ENCODE measurements around the gene FAM181A.

The FAM181A gene

DNA sequence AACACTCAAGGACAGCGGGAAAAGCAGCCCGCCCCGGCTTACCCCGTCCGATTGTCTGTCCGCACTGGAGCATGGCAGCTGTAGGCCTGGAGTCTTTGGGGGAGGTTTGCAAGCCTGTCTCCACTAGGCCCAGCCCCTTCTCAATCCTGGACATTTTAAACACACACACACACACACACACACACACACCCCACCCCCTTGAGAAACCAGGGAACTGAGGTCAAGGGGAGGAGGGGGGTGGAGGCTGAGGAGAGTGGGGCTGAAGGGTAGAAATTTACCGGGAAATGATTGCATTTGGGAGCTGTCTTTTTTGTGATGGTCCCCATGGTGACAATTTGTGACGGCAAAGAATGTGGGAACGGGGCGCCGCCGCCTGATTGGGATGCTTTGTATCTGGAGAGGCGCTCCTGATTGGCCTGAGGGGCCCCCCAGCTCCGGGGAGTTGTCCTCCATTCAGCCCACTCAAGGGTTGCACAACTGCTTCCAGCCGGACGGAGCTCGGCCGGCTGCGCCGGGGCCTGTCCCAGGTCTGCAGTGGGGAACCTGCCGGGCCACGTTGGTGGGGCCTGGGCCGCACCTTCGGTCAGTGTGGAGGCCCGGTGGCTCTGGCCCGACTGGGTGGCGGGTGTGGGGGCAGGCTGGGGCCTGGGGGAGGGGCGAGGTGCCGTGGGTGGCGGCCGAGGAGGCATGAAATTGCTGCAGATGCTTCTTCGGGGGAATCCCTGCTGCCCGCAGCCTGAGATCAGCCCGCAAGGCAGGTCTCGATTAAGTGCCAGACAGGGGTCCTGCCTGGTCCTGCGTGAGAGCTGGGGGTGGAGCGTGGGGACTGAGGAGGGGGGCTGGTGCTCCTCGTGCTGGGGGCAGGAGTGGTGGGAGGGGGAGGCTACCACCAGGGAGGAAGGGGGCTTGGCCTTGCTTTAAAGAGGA is at the start of gene FAM181A:
Gene FAM181A, plus strand, starts transcription at position 472 of the 927 bp plus-strand sequence. CDS start 942 bp downstream, outside the sequence.
- DNase-seq (ENCODE audit: low spot score) = no peak

GRCh38 chr14:93878212-93878611 is 48.9 kb upstream of the FAM181A start:
- no peak for DNase-seq (ENCODE audit: low spot score)

- DNase-seq (ENCODE audit: low spot score) = no peak
Observed at GRCh38 chr14:93878871-93879270, 48.3 kb upstream of the FAM181A start.

GRCh38 chr14:93879362-93879983 is 47.7 kb upstream of the FAM181A start:
- DNase-seq (ENCODE audit: low spot score) = no peak

DNA sequence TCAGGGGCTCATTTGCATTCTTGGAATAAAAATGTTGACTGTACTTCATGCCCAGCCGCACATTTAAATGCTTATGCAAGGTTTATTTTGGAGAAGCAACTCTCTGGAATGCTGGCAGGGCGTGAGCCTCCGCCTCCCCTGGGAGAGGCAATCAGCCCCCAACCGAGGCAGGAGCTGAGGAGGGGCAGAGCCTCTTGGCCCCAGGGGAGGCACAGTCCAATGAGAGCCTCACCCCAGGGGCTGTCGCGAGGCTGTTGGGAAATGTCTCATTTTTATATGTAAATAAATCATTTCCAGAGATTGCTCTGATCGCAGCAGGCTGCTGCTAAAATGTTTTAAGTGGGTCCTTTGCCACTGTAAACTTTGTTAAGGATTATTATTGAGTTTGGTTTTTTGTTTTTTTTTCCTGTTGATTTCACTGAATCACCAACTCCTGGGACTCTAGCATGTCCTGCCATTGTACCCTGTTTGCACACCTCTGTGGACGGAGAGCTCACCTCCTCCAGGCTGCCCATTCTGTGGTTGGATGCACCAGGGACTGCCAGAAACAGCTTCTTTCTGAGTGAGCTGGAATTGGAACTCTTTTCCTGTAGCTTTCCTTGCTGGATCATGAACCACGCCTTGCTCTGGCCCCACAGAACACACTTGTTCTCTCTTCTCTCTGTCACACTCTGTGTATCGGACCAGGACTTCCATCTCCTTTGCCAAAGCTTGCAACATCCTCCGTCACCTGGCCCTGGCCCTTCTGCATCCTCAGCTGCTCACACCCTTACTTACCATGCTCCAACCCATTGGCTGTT is 46.9 kb upstream of the FAM181A start:
- DNase-seq (ENCODE audit: low spot score) = no peak

DNA sequence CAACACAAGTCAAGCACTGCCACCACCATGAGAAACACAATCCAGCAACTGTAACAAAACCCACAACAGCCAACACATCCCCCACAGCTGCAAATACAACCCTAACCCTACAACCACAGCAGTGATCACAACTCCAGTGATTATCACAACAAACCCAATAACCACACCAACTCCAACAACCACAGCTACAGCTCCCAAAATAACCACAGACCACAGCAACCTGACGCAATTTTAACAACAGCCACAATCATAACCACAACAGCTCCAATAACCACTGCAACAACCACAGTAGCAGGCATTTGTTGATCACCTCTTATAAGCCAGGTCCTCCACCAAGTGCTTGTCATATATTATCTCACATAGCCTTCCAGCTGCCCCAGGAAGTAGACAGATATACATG is 42.2 kb upstream of the FAM181A start:
- DNase-seq (ENCODE audit: low spot score) = no peak

DNA sequence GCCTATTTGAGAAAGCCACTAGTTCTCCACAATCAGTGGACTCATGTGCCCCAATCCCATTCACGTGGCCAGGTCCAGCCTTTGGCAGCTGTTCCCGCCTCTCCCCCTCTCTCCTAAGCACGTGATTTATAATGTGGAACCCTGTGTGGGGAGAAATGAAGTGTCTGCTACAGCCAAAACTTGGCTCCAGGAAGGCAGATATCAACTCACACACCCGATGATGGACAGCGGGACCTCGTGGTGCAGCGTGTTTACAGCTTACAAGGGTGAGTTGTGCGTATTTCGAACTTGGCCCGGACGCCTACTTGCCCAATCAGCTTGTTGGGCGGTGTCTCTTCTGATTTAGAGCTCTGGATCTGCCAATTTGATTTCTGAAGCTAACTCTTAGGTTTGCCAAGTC is 38.1 kb upstream of the FAM181A start:
- DNase-seq (ENCODE audit: low spot score) = no peak

DNA sequence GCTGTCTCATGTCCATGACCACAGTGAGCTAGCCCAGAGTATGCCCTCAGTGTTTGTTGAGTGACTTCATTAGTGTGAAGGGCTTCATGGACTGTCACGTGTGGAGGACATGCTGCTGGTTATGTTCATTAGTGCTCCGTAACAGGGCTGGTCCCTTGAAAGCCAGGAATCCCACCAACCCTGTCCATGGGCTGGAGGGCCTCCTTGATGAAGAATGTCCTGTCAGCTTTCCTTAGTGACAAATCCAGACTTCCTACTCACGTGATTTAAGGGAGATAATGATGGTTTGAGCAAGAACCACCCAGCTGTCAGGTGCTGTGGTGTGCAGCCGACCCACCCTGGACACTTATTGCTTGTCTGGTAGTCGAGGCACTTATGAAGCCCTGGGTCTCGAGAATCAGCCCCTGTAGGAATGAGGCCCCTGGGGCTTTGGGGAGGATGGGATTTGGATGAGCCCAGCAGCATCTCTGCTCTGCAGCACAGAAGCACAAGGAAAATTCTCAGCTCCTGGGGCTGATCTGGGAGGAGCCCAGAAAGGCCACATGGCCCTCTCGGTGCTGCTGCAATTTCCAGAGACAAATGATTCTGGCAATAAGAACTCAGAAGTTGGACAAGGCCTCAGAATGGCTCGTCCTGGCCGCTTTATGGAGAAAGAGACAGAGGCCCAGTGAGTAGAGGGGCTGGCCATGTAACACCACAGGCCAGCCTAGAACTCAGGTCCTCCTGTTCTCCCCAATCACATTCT is 37.2 kb upstream of the FAM181A start:
- DNase-seq (ENCODE audit: low spot score) = no peak

DNA sequence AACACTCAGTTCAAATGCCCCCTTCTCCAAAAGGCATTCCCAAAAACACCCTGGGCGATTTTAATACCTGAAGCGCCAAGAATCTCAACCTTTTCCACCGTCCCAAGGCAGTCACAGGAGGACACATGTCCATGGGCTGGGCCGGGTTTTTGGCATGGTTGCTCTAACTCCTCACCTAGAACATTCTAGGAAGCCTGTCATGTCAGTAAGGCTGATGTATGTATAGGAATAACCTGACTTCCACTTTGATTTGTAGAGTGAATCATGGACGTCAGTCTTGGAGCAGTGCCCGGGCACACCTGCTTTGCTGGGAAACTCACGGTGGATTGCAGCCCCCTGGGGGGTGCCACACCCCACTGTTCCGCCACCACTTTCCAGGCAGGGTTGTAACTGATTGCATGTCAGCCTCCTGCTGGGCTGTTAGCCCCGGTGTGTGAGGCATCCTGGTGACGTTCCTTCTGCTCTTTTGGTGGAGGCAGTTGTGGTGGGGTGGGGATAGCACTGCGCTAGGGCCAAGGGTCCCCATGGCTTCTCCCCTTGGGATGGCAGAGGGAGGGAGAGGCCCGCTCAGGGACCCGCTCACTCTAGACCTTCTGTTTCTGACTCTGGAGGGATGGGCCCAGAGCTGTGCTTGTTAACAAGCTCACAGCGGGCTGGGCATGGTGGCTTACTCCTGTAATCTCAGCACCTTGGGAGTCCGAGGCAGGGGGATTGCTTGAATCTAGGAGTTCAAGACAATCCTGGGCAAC is 35.2 kb upstream of the FAM181A start:
- no peak for DNase-seq (ENCODE audit: low spot score)

GRCh38 chr14:93892505-93892839 is 34.7 kb upstream of the FAM181A start:
- no peak for DNase-seq (ENCODE audit: low spot score)

- DNase-seq (ENCODE audit: low spot score) = peak; percentile 61
Observed at GRCh38 chr14:93892923-93893558, 34.1 kb upstream of the FAM181A start.

DNA sequence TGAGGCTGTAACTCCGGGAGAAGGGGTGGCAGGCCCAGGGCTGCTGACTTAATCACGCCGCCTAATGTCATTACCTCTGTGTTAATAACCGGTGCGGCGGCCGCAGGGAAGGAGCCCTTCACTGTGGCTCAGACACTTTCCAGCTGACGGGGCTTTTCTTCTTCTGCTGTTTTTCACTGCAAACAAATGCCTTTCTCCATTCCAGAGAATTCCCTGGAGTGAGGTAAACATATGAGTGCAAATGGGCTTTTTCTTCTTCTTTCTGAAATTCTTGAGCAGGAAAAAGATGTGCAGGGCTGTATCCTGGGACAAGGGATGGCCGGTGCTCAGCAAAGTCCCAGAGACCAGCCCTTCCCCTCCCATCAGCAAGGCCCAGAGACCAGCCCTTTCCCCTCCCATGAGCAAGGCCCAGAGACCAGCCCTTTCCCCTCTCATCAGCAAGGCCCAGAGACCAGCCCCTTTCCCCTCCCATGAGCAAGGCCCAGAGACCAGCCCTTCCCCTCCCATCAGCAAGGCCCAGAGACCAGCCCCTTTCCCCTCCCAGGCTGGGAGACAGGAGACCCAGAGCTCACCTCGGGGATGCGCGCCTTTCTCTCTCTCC is 33.4 kb upstream of the FAM181A start:
- DNase-seq (ENCODE audit: low spot score) = no peak

DNA sequence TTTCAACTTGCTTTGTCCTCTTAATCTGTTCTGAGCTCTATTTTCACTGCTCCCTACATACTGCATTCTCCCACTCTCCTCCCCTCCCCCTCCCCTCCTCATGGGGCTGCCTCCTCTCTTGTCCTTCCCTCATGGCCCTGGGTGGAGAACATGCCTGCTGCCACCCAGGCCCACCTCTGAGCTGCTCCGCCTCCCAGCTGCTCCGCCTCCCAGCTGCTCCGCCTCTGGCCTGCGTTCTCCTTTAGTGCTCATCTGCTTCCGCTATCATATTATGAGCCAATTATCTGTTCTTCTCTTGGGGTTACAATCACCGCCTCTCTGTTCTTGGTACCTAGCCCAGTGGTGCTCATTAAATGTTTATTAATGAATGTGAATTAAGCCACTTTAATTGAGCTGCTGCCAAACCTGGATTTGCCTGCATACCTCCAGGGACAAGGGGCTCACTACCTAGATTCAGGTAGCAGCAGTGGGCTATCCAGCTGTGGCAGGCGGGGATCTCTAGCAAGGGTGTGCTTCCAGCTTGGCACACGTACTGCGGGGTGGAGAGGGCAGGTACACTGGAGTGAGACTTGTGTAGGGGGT is 32.0 kb upstream of the FAM181A start:
- no peak for DNase-seq (ENCODE audit: low spot score)

GRCh38 chr14:93897476-93897845 is 29.7 kb upstream of the FAM181A start:
- no peak for DNase-seq (ENCODE audit: low spot score)

DNA sequence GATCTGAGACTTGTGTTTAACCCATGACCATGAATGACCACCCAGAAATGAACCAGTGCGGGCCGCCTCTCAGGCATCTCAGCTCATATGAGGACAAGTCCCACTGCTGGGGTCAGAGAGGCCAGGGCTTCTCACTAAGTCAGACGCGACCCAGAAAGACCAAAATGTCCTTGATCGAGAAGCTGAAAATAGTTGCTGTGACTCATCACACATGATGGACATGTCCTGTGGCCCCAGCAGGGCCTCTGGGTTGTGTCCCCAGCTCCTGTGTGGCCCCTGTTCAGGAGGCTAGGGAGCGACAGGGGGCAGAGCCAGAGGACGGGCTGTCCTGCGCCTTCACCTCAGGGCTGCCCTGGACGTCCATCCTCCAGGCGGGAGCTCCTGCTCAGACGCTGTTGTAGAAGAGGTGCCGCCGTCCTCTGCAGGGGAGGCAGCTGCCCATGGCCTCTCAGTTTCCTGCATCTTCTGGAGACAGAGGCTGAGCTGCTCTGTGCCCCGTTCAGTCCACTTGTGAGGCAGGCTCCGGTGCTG is 29.0 kb upstream of the FAM181A start:
- no peak for DNase-seq (ENCODE audit: low spot score)

DNA sequence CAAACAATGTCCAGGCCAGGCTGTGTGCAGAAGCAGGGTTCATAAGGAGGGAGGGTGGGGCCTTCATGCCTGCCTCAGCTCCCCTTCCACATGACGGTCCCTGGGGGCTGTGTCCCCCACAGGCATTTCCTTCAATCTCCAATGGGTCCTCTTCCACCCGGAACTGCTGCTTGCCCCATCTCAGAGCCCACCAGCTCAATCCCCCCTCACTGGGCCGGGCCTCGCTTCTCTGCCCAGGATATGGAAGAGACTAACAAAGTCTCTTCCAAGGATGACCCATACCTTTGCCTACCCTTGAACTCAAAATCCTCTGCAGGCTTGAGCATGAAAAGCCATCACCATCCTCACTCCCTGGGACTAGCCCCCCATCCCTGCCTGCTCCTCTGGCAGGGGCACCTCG is 28.4 kb upstream of the FAM181A start:
- no peak for DNase-seq (ENCODE audit: low spot score)

DNA sequence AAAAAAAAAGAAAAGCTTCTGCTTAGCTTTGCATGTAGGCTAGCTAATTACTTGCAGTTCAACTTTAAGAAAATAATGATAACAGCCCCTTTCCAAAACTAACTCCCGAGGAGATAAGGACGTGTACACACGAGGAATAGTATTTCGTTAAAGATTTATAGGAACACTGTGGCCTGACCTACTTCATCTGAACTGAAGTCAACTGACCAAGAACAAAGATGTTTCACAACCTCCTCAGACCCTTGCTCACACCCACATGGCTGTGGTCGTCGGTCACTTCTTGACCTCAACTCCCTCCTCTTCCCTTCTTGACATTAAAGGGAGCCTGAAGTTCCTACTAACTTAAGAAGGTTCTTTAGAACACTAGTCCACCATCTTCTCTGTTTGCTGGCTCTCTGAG is 25.3 kb upstream of the FAM181A start:
- DNase-seq (ENCODE audit: low spot score) = no peak

DNA sequence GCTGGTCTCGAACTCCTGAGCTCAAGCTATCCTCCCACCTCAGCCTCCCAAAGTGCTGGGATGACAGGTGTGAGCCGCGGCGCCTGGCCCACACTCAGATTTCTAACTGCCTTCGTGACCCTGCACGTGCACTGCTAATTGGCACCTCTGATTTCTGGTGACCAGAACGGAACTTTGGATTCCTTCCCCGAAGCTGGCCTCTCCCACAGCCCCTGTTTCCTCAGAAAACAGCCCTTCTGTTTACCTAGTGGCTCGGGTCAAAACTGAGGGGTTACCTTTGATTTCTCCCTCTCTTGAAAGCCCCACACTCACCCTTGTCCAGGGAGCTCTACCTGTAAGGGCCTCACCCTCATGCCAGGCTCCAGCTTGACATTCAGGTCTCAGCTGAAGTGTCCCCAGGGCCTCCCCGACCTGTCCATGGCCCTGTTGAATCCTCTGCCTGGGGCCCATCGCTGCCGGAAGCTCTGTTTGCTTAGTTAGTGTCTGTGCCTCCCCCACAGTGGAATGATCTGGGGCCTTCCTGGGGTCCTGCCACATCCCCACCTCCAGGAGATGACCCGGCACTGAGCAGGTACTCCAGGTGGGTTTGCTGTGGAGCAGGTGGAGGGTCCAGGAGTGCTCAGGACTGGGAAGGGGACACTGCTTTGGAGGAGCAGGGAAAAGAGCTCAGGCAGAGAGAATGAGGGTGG is 24.4 kb upstream of the FAM181A start:
- no peak for DNase-seq (ENCODE audit: low spot score)

Measured in HuH-7.5 (cell line).